Heart left ventricle (tissue), 13 donors: ENCODE data around the gene COL19A1.

Experiments
- POLR2A ChIP-seq, 2 donors: fragments of 450-650 bp; IDR thresholded peaks; one replicate each; pipeline ENCODE4 v1.6.1; 2017; ENCODE audit warnings: antibody characterized with exemption in 2 of 2, mild to moderate bottlenecking in 2 of 2, moderate library complexity in 2 of 2
- TF ChIP-seq, protein P1 (sequence below), 12 donors: fragments of 200-600 bp; sonication (generic) in 4 of 12; IDR thresholded peaks; one replicate each; pipeline versions ENCODE4 v1.5.0 to v1.8.0; 2018 to 2022; ENCODE audit warnings: antibody characterized with exemption in 12 of 12, mild to moderate bottlenecking in 5 of 12
- donor health status: ischemic (EF 13 %, LVEDD 7.1; RV severe dilation, severe dysfunction).
- donor health status: DM: no; HTN: yes; CAD: no.
- donor health status: DM: no; HTN: no; CAD: no.
- donor health status: ischemic (EF 25% LVEDD 6.9; RV normal size, moderate dysfunction).
- donor health status: ischemic (EF 25% LVEDD 5.7; RV mildly dilated, moderate dysfunction).
- donor health status: ischemic (EF 35%, LVEDD 5.7; RV mildly dilated, moderate dysfunction).
- donor health status: nonischemic (EF 11% LVEDD 7.7; RV severe dilation, severe dysfunction).
- donor health status: DM: yes; HTN: yes; CAD: no.
- donor health status: PGD.
- donor health status: ischemic (EF 29% LVEDD 5.4; RV normal size, mild dysfunction).
- donor health status: nonischemic (EF 23%, LVEDD 6.1; RV moderate dilation, normal function).

DNA sequence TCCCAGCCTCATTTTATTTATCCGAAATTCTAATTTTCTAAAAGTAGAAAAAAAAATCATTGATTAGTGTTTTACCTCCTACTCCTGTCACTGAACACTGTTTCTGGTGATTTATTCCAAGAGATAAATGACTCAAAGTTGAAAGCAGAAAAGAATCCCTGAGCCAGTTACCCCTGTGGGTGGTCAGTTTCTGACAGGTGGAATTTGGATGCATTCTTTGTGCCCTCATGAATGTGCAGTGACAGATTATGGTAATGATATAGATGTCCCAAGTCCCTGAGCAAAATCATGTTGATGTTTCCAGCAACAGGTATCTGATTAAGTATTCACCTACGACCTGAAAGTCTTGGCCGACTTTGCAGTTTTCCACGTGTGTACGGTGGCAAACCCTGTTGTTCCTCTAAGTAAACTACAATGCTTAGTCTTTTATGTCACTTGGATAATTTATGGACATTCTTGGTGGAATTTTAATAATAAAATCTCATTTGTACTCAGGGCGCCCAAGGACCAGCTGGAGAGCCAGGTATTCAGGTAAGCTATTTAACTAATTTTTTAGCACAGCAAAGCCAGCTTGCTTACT is 282.9 kb downstream of the COL19A1 start:
- no peak for TF ChIP-seq POLR2A (IDR thresholded peaks at IDR 0.05)
- TF ChIP-seq, protein P1, sequence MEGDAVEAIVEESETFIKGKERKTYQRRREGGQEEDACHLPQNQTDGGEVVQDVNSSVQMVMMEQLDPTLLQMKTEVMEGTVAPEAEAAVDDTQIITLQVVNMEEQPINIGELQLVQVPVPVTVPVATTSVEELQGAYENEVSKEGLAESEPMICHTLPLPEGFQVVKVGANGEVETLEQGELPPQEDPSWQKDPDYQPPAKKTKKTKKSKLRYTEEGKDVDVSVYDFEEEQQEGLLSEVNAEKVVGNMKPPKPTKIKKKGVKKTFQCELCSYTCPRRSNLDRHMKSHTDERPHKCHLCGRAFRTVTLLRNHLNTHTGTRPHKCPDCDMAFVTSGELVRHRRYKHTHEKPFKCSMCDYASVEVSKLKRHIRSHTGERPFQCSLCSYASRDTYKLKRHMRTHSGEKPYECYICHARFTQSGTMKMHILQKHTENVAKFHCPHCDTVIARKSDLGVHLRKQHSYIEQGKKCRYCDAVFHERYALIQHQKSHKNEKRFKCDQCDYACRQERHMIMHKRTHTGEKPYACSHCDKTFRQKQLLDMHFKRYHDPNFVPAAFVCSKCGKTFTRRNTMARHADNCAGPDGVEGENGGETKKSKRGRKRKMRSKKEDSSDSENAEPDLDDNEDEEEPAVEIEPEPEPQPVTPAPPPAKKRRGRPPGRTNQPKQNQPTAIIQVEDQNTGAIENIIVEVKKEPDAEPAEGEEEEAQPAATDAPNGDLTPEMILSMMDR (IDR thresholded peaks at IDR 0.05), result no peak
